ENCODE results near the gene CDH15.

GRCh38 chr16:89230255-89230654 lies 58.7 kb downstream of the CDH15 start:
- TF ChIP-seq HOXA7 (CRISPR knock-in tag; IDR thresholded peaks at IDR 0.05) (no peak), TAF1 (CRISPR knock-in tag; IDR thresholded peaks at IDR 0.05) (no peak)
